Ishikawa (cell line): ENCODE measurements around the gene TPRG1L.

ENCODE experiments used
- CEBPB ChIP-seq: IDR thresholded peaks from 2 replicates; pipeline ENCODE4 v1.6.1; 2012
- CREB1 ChIP-seq: IDR thresholded peaks from 2 replicates; pipeline ENCODE4 v1.6.1; 2012; ENCODE audit warnings: low read depth
- EGR1 ChIP-seq: IDR thresholded peaks from 2 replicates; pipeline ENCODE4 v1.6.1; 2012
- EP300 ChIP-seq: IDR thresholded peaks from 2 replicates; pipeline ENCODE4 v1.6.1; 2012; ENCODE audit warnings: borderline replicate concordance
- FOXM1 ChIP-seq: IDR thresholded peaks from 2 replicates; pipeline ENCODE4 v1.6.1; 2012; ENCODE audit warnings: low read depth, borderline replicate concordance
- MAX ChIP-seq: IDR thresholded peaks from 2 replicates; pipeline ENCODE4 v1.6.1; 2012
- NFIC ChIP-seq: IDR thresholded peaks from 2 replicates; pipeline ENCODE4 v1.6.1; 2012
- RAD21 ChIP-seq: IDR thresholded peaks from 2 replicates; pipeline ENCODE4 v1.6.1; 2012; ENCODE audit warnings: low read depth
- REST ChIP-seq: IDR thresholded peaks from 2 replicates; pipeline ENCODE4 v1.6.1; 2012; ENCODE audit warnings: low read depth, mild to moderate bottlenecking
- TAF1 ChIP-seq: IDR thresholded peaks from 2 replicates; pipeline ENCODE4 v1.6.1; 2012; ENCODE audit warnings: low read depth, mild to moderate bottlenecking
- TCF12 ChIP-seq: IDR thresholded peaks from 2 replicates; pipeline ENCODE4 v1.6.1; 2012; ENCODE audit warnings: low read depth
- TEAD4 ChIP-seq: IDR thresholded peaks from 2 replicates; pipeline ENCODE4 v1.6.1; 2012
- USF1 ChIP-seq: IDR thresholded peaks from 2 replicates; pipeline ENCODE4 v1.6.1; 2012
- YY1 ChIP-seq: IDR thresholded peaks from 2 replicates; pipeline ENCODE4 v1.6.1; 2012; ENCODE audit warnings: low read depth
- ZBTB7A ChIP-seq: IDR thresholded peaks from 2 replicates; pipeline ENCODE4 v1.6.1; 2012; ENCODE audit warnings: low read depth

The TPRG1L gene

GRCh38 chr1:3624200-3625136 is at the start of gene TPRG1L:
Gene TPRG1L, plus strand, starts transcription at chr1:3625015. Its CDS starts 58 bp downstream, at chr1:3625073.
- TF ChIP-seq RAD21 = no peak
- no peak for TF ChIP-seq FOXM1
- no peak for TF ChIP-seq TEAD4
- no peak for TF ChIP-seq REST
- TF ChIP-seq TAF1 = no peak; the same call in 1 of the 2 replicates
- TF ChIP-seq YY1 = no peak
- peak; percentile 16; the same call in 1 of the 2 replicates for TF ChIP-seq TCF12
- TF ChIP-seq MAX = peak; percentile 73
- no peak for TF ChIP-seq NFIC
- TF ChIP-seq EGR1 = no peak
- peak; percentile 89 for TF ChIP-seq USF1
- no peak for TF ChIP-seq EP300
- peak; percentile 65; the same call in 1 of the 2 replicates for TF ChIP-seq CREB1
- no peak for TF ChIP-seq CEBPB
- TF ChIP-seq ZBTB7A = peak; percentile 87

- TF ChIP-seq YY1 = no peak
These were observed 48.8 kb upstream of the TPRG1L start for GRCh38 chr1:3575993-3576392.

GRCh38 chr1:3577300-3577699 is 47.5 kb upstream of the TPRG1L start:
- TF ChIP-seq ZBTB7A = 0 out of 2 replicates have a peak, but pooled peaks have one; percentile 3
- TF ChIP-seq EP300 = no peak

GRCh38 chr1:3577711-3578432 is 46.9 kb upstream of the TPRG1L start:
- peak; percentile 93 for TF ChIP-seq TCF12
- TF ChIP-seq MAX = 0 out of 2 replicates have a peak, but pooled peaks have one; percentile 42
- TF ChIP-seq EP300 = peak; percentile 91
- peak; percentile 54; the same call in 1 of the 2 replicates for TF ChIP-seq EGR1
- TF ChIP-seq ZBTB7A = 0 out of 2 replicates have a peak, but pooled peaks have one; percentile 59
- peak; percentile 58; the same call in 1 of the 2 replicates for TF ChIP-seq CEBPB
- peak; percentile 87 for TF ChIP-seq TEAD4
- peak; percentile 90 for TF ChIP-seq NFIC
- TF ChIP-seq FOXM1 = peak; percentile 86
- TF ChIP-seq USF1 = peak; percentile 35
- no peak for TF ChIP-seq REST
- no peak for TF ChIP-seq RAD21
- no peak for TF ChIP-seq TAF1
- no peak for TF ChIP-seq CREB1

- TF ChIP-seq MAX (no peak), YY1 (no peak), NFIC (no peak), USF1 (no peak)
These were observed 46.4 kb upstream of the TPRG1L start for GRCh38 chr1:3578433-3578805.
